H1 (cell line): ENCODE measurements around the gene RAP1GAP. TPM values are rescaled to one million over a fixed set of nuclear protein-coding genes. Genes with fewer than 3 reads are reported as not detected.
A peak's percentile ranks its signal among the peaks of the same experiment; 100 is the strongest.

Source experiments
- CTCF ChIA-PET: fragments of 300-600 bp; sonication (Branson Sonifier 250); formaldehyde crosslinking; loops from one replicate; lab custom pipeline; 2021; ENCODE audit not compliant: partially characterized antibody; lab: Charles Lee
- POLR2A ChIA-PET: fragments of 300-600 bp; sonication (Branson Sonifier 250); formaldehyde crosslinking; loops from one replicate; lab custom pipeline; 2021; ENCODE audit warnings: inconsistent platforms; ENCODE audit not compliant: partially characterized antibody; lab: Charles Lee
- DNase-seq, 2 experiments: peaks; one replicate each; pipeline versions ENCODE4 v3.0.0 to v3.0.0-alpha.2; 2010 to 2022; ENCODE audit warnings: low spot score in 2 of 2, low read depth in 1 of 2, mixed read lengths in 1 of 2
- FAIRE-seq: peaks from 2 replicates; lab custom pipeline; 2011; peaks lifted over from hg19 to GRCh38; lab: Jason Lieb, UNC
- H2AFZ ChIP-seq: 2 replicates; pipeline ENCODE4 v1.8.1; 2012; ENCODE audit warnings: low read length, inconsistent platforms
- H2AK5ac ChIP-seq: 2 replicates; pipeline ENCODE4 v1.6.1; 2013; ENCODE audit warnings: low read depth, low read length
- H2BK120ac ChIP-seq: replicated peaks from 2 replicates; pipeline ENCODE3; 2013; ENCODE audit warnings: low read depth, low read length, inconsistent platforms
- H2BK12ac ChIP-seq: 2 replicates; pipeline ENCODE4 v1.6.1; 2013; ENCODE audit warnings: low read depth, low read length
- H2BK15ac ChIP-seq: 2 replicates; pipeline ENCODE4 v1.6.1; 2013; ENCODE audit warnings: low read length
- H2BK20ac ChIP-seq: 2 replicates; pipeline ENCODE4 v1.6.1; 2013; ENCODE audit warnings: low read length
- H2BK5ac ChIP-seq: 2 replicates; pipeline ENCODE4 v1.6.1; 2013; ENCODE audit warnings: low read depth, low read length
- H3K14ac ChIP-seq: 2 replicates; pipeline ENCODE4 v1.6.1; 2013; ENCODE audit warnings: inconsistent platforms; ENCODE audit not compliant: insufficient read length
- H3K18ac ChIP-seq: 2 replicates; pipeline ENCODE4 v1.6.1; 2013; ENCODE audit warnings: low read length; ENCODE audit errors: extremely low read depth
- H3K23ac ChIP-seq: 2 replicates; pipeline ENCODE4 v1.6.1; 2013; ENCODE audit warnings: inconsistent platforms; ENCODE audit not compliant: insufficient read length
- H3K23me2 ChIP-seq: 2 replicates; pipeline ENCODE4 v1.6.1; 2013; ENCODE audit warnings: low read depth, low read length
- H3K27ac ChIP-seq: 2 replicates; pipeline ENCODE4 v1.6.1; 2011; ENCODE audit warnings: low read depth, low read length, inconsistent platforms
- H3K27me3 ChIP-seq, 4 experiments: replicated peaks in 1 of 4; 1 replicate in 1 of 4; 2 replicates in 3 of 4; pipeline versions ENCODE4 v1.6.1 to v1.8.1; 2011 to 2013; ENCODE audit warnings: low read length in 3 of 4, mild to moderate bottlenecking in 3 of 4, inconsistent platforms in 2 of 4, mixed read lengths in 2 of 4, moderate library complexity in 1 of 4; ENCODE audit not compliant: control insufficient read depth in 3 of 4, insufficient read depth in 3 of 4; ENCODE audit errors: extremely low read depth in 1 of 4
- H3K36me3 ChIP-seq, 4 experiments: 2 replicates each; pipeline versions ENCODE4 v1.6.1 to v1.8.1; 2011 to 2013; ENCODE audit warnings: mild to moderate bottlenecking in 4 of 4, low read length in 3 of 4, moderate library complexity in 2 of 4, control low read depth in 1 of 4, inconsistent platforms in 1 of 4; ENCODE audit not compliant: insufficient read depth in 4 of 4, control insufficient read depth in 2 of 4
- H3K4ac ChIP-seq: replicated peaks from 2 replicates; pipeline ENCODE3; 2013; ENCODE audit warnings: low read length, low read depth, mixed read lengths, inconsistent platforms; ENCODE audit not compliant: insufficient read length
- H3K4me1 ChIP-seq, 4 experiments: replicated peaks in 1 of 4; 1 replicate in 1 of 4; 2 replicates in 3 of 4; pipeline versions ENCODE4 v1.6.1 to v1.8.1; 2011 to 2013; ENCODE audit warnings: low read length in 3 of 4, inconsistent platforms in 2 of 4, mixed read lengths in 1 of 4; ENCODE audit not compliant: insufficient read depth in 4 of 4, control insufficient read depth in 3 of 4
- H3K4me2 ChIP-seq, 2 experiments: 2 replicates each; pipeline versions ENCODE4 v1.6.1 to v1.8.1; 2011 to 2013; ENCODE audit warnings: low read depth in 2 of 2, low read length in 2 of 2, control low read depth in 1 of 2, inconsistent platforms in 1 of 2, mild to moderate bottlenecking in 1 of 2; ENCODE audit not compliant: insufficient read depth in 1 of 2
- H3K4me3 ChIP-seq, 4 experiments: fragments of 200-600, 300-600 bp in 1 of 4; sonication (generic), shearing (Covaris generic), sonication (Bioruptor Twin) in 1 of 4; 2 replicates each; pipeline versions ENCODE4 v1.5.1 to v1.8.1; 2011 to 2016; ENCODE audit warnings: low read length in 4 of 4, low read depth in 3 of 4, control low read depth in 2 of 4, inconsistent platforms in 2 of 4, mild to moderate bottlenecking in 2 of 4, mixed read lengths in 1 of 4, moderate library complexity in 1 of 4; ENCODE audit not compliant: insufficient read depth in 2 of 4; ENCODE audit errors: extremely low read depth in 1 of 4
- H3K56ac ChIP-seq: replicated peaks from 2 replicates; pipeline ENCODE3; 2013; ENCODE audit warnings: low read depth, mild to moderate bottlenecking, mixed read lengths, low read length, inconsistent platforms; ENCODE audit not compliant: insufficient read length
- H3K79me1 ChIP-seq: 2 replicates; pipeline ENCODE4 v1.6.1; 2013; ENCODE audit warnings: low read depth, low read length, control low read depth
- H3K79me2 ChIP-seq, 2 experiments: 2 replicates each; pipeline versions ENCODE4 v1.6.1 to v1.8.1; 2012 to 2013; ENCODE audit warnings: low read length in 2 of 2, mild to moderate bottlenecking in 2 of 2, inconsistent platforms in 1 of 2; ENCODE audit not compliant: insufficient read depth in 2 of 2, control insufficient read depth in 1 of 2
- H3K9ac ChIP-seq, 4 experiments: replicated peaks in 1 of 4; 1 replicate in 1 of 4; 2 replicates in 3 of 4; pipeline versions ENCODE4 v1.6.1 to v1.8.1; 2011 to 2013; ENCODE audit warnings: low read depth in 3 of 4, low read length in 3 of 4, control low read depth in 2 of 4, mild to moderate bottlenecking in 2 of 4, moderate library complexity in 2 of 4, inconsistent platforms in 1 of 4; ENCODE audit errors: extremely low read depth in 1 of 4
- H3K9me3 ChIP-seq, 2 experiments: 2 replicates each; pipeline versions ENCODE4 v1.6.1 to v1.8.1; 2012 to 2013; ENCODE audit warnings: mild to moderate bottlenecking in 2 of 2, moderate library complexity in 2 of 2, control low read depth in 1 of 2, inconsistent platforms in 1 of 2, low read depth in 1 of 2, low read length in 1 of 2, mixed read lengths in 1 of 2; ENCODE audit not compliant: insufficient read depth in 2 of 2
- H4K20me1 ChIP-seq, 2 experiments: replicated peaks in 1 of 2; 2 replicates each; pipeline versions ENCODE3 to v1.8.1; 2011 to 2013; ENCODE audit warnings: inconsistent platforms in 2 of 2, low read length in 2 of 2, mild to moderate bottlenecking in 1 of 2; ENCODE audit not compliant: insufficient read depth in 2 of 2, control insufficient read depth in 1 of 2
- H4K5ac ChIP-seq: 2 replicates; pipeline ENCODE4 v1.6.1; 2013; ENCODE audit warnings: low read length, low read depth, mixed read lengths, inconsistent platforms; ENCODE audit not compliant: insufficient read length
- H4K8ac ChIP-seq: 2 replicates; pipeline ENCODE4 v1.8.0; 2013; ENCODE audit warnings: mild to moderate bottlenecking, moderate library complexity, low read length, inconsistent platforms; ENCODE audit not compliant: insufficient read depth; ENCODE audit errors: extremely low read depth
- H4K91ac ChIP-seq: replicated peaks from 2 replicates; pipeline ENCODE3; 2013; ENCODE audit warnings: low read length, mixed read lengths, inconsistent platforms; ENCODE audit not compliant: insufficient read length
- ATF3 ChIP-seq: IDR thresholded peaks from 2 replicates; pipeline ENCODE4 v1.6.1; 2011; ENCODE audit warnings: low read depth, mild to moderate bottlenecking, low read length; ENCODE audit not compliant: insufficient read depth
- BCL11A ChIP-seq, 2 experiments: IDR thresholded peaks; one replicate each; pipeline ENCODE4 v1.6.1; 2011; ENCODE audit warnings: low read depth in 2 of 2, low read length in 2 of 2, mild to moderate bottlenecking in 2 of 2
- CHD1 ChIP-seq: IDR thresholded peaks from 2 replicates; pipeline ENCODE4 v1.6.1; 2012; ENCODE audit warnings: low read depth, low read length, improper control_type of control experiment
- EZH2 ChIP-seq: fragments of 200-600 bp; sonication (generic); IDR thresholded peaks from 2 replicates; pipeline ENCODE4 v1.7.1; 2012; ENCODE audit warnings: low read depth, mild to moderate bottlenecking, moderate library complexity, low read length, inconsistent platforms; ENCODE audit not compliant: severe bottlenecking
- HDAC6 ChIP-seq: IDR thresholded peaks from one replicate; pipeline ENCODE4 v1.7.1; 2012; ENCODE audit warnings: low read depth, mild to moderate bottlenecking, inconsistent platforms, low read length, moderate library complexity
- KDM4A ChIP-seq: IDR thresholded peaks from one replicate; pipeline ENCODE4 v1.7.1; 2012; ENCODE audit warnings: low read depth, mild to moderate bottlenecking, moderate library complexity, low read length, inconsistent platforms; ENCODE audit not compliant: severe bottlenecking
- MAX ChIP-seq: IDR thresholded peaks from 2 replicates; pipeline ENCODE4 v1.6.1; 2012; ENCODE audit warnings: inconsistent platforms
- NRF1 ChIP-seq: IDR thresholded peaks from 2 replicates; pipeline ENCODE4 v1.6.1; 2011; ENCODE audit warnings: mild to moderate bottlenecking, low read depth, low read length, improper control_type of control experiment
- POU5F1 ChIP-seq: IDR thresholded peaks from 2 replicates; pipeline ENCODE4 v1.6.1; 2011; ENCODE audit warnings: low read depth, mild to moderate bottlenecking, low read length, moderate library complexity
- RBBP5 ChIP-seq: IDR thresholded peaks from 2 replicates; pipeline ENCODE4 v1.7.1; 2012; ENCODE audit warnings: low read depth, mild to moderate bottlenecking, inconsistent platforms, low read length, moderate library complexity, borderline replicate concordance
- TAF1 ChIP-seq: IDR thresholded peaks from 2 replicates; pipeline ENCODE4 v1.6.1; 2011; ENCODE audit warnings: mild to moderate bottlenecking, low read depth, low read length
- ZNF274 ChIP-seq: IDR thresholded peaks from 2 replicates; pipeline ENCODE4 v1.7.0; 2012; ENCODE audit warnings: low read length, borderline replicate concordance; ENCODE audit errors: extremely low read depth
- WGBS, 2 experiments: shearing (Covaris generic) in 1 of 2; methylation state at CpG; one replicate each; pipeline versions ENCODE4 v1.1.6 to v1.1.7; 2013 to 2015; ENCODE audit warnings: low lambda C conversion rate in 2 of 2, mixed read lengths in 2 of 2, inconsistent platforms in 1 of 2, low coverage in 1 of 2, missing lambda C conversion rate in 1 of 2; ENCODE audit not compliant: insufficient replicate concordance in 2 of 2, insufficient coverage in 1 of 2, insufficient read length in 1 of 2; ENCODE audit errors: extremely low coverage in 1 of 2, missing lambda C conversion rate in 1 of 2; 5-methylcytosine and 5-hydroxymethylcytosine counted together
- polyA plus RNA-seq, 7 experiments: library from polyadenylated mRNA; depleted of rRNA in 3 of 7; stranded (reverse) in 5 of 7; unstranded in 2 of 7; fragments of >200 nt in 5 of 7; fragments of 200-250 nt in 2 of 7; gene quantifications; 1 replicate in 5 of 7; 2 replicates in 1 of 7; 4 replicates in 1 of 7; pipeline versions ENCODE4 v1.2.1 to v1.2.3, GENCODE V29; 2011 to 2013; ENCODE audit warnings: missing spikeins in 2 of 7, mixed read lengths in 2 of 7
- total RNA-seq: library from RNA; stranded (reverse); fragmentation: NEBNext Ultra II Directional; extraction: Animal tissue kit (Norgen Biotek cat#: 25700); gene quantifications from 2 replicates; pipeline ENCODE4 v1.2.1, GENCODE V29; 2021

Gene RAP1GAP
- total and polyA plus RNA-seq, 2 of the 8 experiments (the other 6 are each of a cell fraction or from before 2014, with no cell fraction given): 8.4 TPM

- Histone ChIP-seq H3K9ac (no peak overlapping the region), H3K4me3 (no peak overlapping the region), H4K20me1 (no peaks in the 10 kb centered on the region), H3K9me3 (no peaks in the 10 kb centered on the region), H3K36me3 (no peaks in the 10 kb centered on the region), H3K18ac (no peak overlapping the region), H3K56ac (no peak overlapping the region), H2BK20ac (no peak overlapping the region), H3K14ac (no peak overlapping the region), H3K4me2 (no peak overlapping the region), H3K4me1 (peaks cover 5 to 30% (median 16%) of the 10 kb centered on the region in 4 experiments), H3K4ac (no peak overlapping the region), H2BK12ac (no peak overlapping the region), H3K79me2 (no peaks in the 10 kb centered on the region), H2BK120ac (no peak overlapping the region), H2BK5ac (no peak overlapping the region), H3K27ac (no peak overlapping the region), H4K5ac (no peak overlapping the region), H2AK5ac (no peak overlapping the region), H3K27me3 (no peaks in the 10 kb centered on the region), H4K8ac (no peak overlapping the region), H2AFZ (no peak overlapping the region), H3K23me2 (0 out of 2 replicates have a peak, but pooled peaks cover 2% of the 10 kb centered on the region), H2BK15ac (peak overlapping the region; percentile 19), H3K79me1 (no peaks in the 10 kb centered on the region), H4K91ac (no peak overlapping the region), H3K23ac (no peak overlapping the region)
- 80% methylated on average over 6 of the region's 7 CpGs; no CpG with 5 or more reads in 1 of the 2 experiments for WGBS, 2 experiments
- FAIRE-seq (no peak), DNase-seq (no peak)
- ChIA-PET POLR2A (no interaction called here), CTCF (interaction anchor here (1.5 kb wide), 2 partner anchors 31 to 37 kb away, joined by 3 to 4 read pairs; no protein-coding TSS in a partner anchor)
- TF ChIP-seq NRF1 (no peak), KDM4A (no peak), HDAC6 (no peak), BCL11A (IDR thresholded peaks at IDR 0.05; ENCODE audit: low read depth in 2 of 2, low read length in 2 of 2) (no peak), TAF1 (no peak), EZH2 (no peak), ATF3 (no peak), RBBP5 (no peak), MAX (no peak), ZNF274 (no peak), POU5F1 (no peak), CHD1 (no peak)
Observed at GRCh38 chr1:21633141-21633755, 35.9 kb downstream of the RAP1GAP start.
